HFF-Myc (cell line): ENCODE data around the gene EML6.

Experiments used
- DNase-seq: peaks from one replicate; pipeline ENCODE4 v3.0.0-alpha.2; 2011; ENCODE audit warnings: low read depth; ENCODE audit errors: extremely low read depth
- H3K4me3 ChIP-seq: replicated peaks from 2 replicates; pipeline ENCODE4 v1.5.1; 2011; ENCODE audit warnings: low read depth, mild to moderate bottlenecking, control low read depth, low read length
- CTCF ChIP-seq: IDR thresholded peaks from 2 replicates; pipeline ENCODE4 v1.5.1; 2012; ENCODE audit warnings: mild to moderate bottlenecking, low read depth, low read length, control low read depth; ENCODE audit errors: missing control alignments

Gene EML6

GRCh38 chr2:54813584-54813983 is 90.1 kb downstream of the EML6 start:
- no peak for DNase-seq
- no peak overlapping the region for H3K4me3 ChIP-seq
- TF ChIP-seq CTCF = no peak

GRCh38 chr2:54814389-54815147 is 91.1 kb downstream of the EML6 start:
- no peak for DNase-seq
- TF ChIP-seq CTCF = no peak
- H3K4me3 ChIP-seq = no peak overlapping the region

- no peak overlapping the region for H3K4me3 ChIP-seq
- no peak for DNase-seq
- TF ChIP-seq CTCF = no peak
These were observed 91.7 kb downstream of the EML6 start for GRCh38 chr2:54815148-54815539.

GRCh38 chr2:54818226-54818625 is 94.8 kb downstream of the EML6 start:
- no peak for DNase-seq
- no peak for TF ChIP-seq CTCF
- H3K4me3 ChIP-seq = no peak overlapping the region

- TF ChIP-seq CTCF = no peak
- DNase-seq = no peak
- no peak overlapping the region for H3K4me3 ChIP-seq
These were observed 97.1 kb downstream of the EML6 start for GRCh38 chr2:54820558-54820957.

GRCh38 chr2:54824567-54824966 is 101.1 kb downstream of the EML6 start:
- no peak for DNase-seq
- no peak for TF ChIP-seq CTCF
- no peak overlapping the region for H3K4me3 ChIP-seq

- H3K4me3 ChIP-seq = no peak overlapping the region
- DNase-seq = no peak
- no peak for TF ChIP-seq CTCF
These were observed 107.1 kb downstream of the EML6 start for GRCh38 chr2:54830546-54830945.
